ENCODE results near the gene NEO1. TPM values are rescaled to one million over a fixed set of nuclear protein-coding genes. Genes with fewer than 3 reads are reported as not detected.

The NEO1 gene, protein sequence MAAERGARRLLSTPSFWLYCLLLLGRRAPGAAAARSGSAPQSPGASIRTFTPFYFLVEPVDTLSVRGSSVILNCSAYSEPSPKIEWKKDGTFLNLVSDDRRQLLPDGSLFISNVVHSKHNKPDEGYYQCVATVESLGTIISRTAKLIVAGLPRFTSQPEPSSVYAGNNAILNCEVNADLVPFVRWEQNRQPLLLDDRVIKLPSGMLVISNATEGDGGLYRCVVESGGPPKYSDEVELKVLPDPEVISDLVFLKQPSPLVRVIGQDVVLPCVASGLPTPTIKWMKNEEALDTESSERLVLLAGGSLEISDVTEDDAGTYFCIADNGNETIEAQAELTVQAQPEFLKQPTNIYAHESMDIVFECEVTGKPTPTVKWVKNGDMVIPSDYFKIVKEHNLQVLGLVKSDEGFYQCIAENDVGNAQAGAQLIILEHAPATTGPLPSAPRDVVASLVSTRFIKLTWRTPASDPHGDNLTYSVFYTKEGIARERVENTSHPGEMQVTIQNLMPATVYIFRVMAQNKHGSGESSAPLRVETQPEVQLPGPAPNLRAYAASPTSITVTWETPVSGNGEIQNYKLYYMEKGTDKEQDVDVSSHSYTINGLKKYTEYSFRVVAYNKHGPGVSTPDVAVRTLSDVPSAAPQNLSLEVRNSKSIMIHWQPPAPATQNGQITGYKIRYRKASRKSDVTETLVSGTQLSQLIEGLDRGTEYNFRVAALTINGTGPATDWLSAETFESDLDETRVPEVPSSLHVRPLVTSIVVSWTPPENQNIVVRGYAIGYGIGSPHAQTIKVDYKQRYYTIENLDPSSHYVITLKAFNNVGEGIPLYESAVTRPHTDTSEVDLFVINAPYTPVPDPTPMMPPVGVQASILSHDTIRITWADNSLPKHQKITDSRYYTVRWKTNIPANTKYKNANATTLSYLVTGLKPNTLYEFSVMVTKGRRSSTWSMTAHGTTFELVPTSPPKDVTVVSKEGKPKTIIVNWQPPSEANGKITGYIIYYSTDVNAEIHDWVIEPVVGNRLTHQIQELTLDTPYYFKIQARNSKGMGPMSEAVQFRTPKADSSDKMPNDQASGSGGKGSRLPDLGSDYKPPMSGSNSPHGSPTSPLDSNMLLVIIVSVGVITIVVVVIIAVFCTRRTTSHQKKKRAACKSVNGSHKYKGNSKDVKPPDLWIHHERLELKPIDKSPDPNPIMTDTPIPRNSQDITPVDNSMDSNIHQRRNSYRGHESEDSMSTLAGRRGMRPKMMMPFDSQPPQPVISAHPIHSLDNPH (N-terminal part only)
- polyA plus RNA-seq (2013, experiment 1 of 2; ENCODE audit: insufficient read length), result 25.4 TPM
- 27.8 TPM for polyA plus RNA-seq (2013, experiment 2 of 2; ENCODE audit: insufficient read length)

DNA sequence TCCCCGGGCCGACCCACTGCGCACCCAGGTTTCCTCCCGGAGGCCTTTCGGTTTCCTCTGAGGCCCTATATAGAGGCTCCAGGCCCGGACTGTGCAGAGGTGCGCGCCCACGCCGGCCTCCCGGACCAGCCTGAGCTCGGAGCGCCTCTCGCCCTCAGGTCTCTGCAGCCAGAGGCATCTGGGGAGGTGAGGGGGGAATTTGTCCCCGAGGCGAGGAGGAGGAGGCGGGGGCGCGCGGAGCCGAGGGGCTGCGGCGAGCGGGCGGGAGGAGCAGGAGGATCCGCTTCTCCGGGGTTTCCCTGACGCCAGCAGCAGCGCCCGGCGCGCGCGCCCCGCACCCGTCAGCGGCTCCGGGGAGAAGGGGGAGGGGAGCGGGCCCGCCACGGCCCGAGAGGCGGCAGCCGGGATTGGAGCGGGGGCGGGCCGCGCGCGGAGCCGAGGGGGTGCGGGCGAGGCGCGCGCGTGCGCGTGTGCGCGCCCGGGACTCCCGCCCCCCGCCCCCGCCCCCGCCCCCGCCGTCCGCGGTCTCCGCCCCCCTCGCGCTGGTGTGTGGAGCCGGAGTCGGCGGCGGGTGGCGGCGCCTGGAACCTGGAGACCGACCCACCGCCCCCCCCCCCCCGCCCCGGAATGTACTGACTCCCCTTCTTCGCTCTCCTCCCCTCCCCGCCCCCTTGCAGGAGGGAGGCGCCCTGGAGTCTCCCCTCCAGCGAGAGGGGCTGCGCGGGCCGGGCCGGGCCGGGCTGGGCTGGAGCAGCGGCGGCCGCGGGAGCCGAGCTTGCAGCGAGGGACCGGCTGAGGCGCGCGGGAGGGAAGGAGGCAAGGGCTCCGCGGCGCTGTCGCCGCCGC is at the start of gene NEO1:
Gene NEO1, plus strand, starts transcription at position 657 of the 846 bp plus-strand sequence. CDS start 213 bp downstream, outside the sequence.
- DNase-seq, result peak; percentile 86

DNA sequence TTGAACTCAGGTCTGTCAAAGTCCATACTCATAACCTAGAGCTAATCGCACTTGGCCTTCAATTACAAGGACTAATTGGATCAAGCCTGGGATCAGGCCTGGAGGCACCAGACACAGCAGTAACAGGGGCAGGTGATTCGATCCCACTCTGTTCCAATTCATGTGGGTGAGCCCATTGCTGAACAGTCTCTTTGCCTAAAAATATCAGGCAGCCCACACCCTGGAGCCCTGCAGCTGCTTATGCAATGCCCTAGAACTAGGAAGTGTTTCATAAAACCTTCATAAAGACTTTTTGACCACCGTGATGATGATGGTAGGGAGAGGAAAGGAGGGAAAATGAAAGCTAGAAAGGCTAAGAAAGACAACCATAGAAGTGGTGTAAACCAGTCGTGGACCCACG is 47.8 kb upstream of the NEO1 start:
- no peak for DNase-seq

DNA sequence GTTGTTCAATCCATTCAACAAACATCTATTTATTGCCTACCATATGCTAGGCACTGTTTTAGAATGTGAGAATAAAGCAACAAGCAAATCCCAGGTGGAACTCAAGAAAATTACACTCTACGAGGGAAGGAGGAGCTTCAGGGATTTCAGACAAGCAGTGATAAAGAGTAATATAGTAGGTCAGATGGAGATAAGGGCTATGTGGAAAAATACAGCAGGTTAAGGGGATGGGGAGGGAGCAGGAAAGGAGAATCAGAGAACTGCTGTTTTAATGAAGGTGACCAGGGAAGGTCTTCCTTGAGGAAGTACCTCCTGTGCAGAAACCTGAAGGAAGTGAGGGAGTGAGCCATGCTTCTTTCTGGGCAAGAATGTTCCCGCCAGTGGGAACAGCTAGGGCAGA is 47.2 kb upstream of the NEO1 start:
- no peak for DNase-seq

DNA sequence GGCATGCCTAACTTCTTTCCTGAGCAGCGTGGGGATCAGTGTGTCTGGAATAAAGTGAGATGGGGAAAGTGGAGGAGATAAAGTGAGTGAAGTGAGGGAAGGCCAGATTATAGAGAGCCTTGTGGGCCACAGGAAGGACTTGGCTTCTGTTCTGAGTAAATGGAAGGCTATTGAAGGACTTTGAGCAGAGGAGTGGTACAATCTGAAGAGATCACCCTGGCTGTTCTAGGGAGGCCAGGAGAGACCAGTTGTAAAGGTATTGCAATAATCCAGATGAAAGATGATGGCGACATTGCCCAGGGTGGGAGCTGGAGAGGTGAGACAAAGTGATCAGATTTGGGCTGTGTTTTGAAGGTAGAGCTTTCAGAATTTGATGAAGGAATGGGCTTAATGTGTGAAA is 46.8 kb upstream of the NEO1 start:
- no peak for DNase-seq

DNA sequence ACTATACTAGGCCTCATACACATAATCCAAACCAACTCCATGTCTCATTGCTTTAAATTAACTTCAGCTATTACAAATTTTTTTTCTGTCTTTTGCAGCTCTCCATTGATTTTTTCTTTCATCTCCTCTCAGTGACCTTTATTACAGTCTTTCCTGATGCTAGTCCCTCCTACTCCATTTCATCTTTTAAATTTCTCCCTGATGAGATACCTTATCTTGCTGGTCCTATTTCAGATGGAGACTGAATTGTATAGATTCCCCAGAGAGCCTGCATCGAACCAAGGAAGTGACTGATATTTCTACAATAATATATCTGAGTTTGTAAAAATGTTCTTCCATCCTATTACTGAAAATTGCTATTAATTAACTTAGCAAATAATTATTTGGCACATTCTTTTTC is 45.7 kb upstream of the NEO1 start:
- no peak for DNase-seq

DNA sequence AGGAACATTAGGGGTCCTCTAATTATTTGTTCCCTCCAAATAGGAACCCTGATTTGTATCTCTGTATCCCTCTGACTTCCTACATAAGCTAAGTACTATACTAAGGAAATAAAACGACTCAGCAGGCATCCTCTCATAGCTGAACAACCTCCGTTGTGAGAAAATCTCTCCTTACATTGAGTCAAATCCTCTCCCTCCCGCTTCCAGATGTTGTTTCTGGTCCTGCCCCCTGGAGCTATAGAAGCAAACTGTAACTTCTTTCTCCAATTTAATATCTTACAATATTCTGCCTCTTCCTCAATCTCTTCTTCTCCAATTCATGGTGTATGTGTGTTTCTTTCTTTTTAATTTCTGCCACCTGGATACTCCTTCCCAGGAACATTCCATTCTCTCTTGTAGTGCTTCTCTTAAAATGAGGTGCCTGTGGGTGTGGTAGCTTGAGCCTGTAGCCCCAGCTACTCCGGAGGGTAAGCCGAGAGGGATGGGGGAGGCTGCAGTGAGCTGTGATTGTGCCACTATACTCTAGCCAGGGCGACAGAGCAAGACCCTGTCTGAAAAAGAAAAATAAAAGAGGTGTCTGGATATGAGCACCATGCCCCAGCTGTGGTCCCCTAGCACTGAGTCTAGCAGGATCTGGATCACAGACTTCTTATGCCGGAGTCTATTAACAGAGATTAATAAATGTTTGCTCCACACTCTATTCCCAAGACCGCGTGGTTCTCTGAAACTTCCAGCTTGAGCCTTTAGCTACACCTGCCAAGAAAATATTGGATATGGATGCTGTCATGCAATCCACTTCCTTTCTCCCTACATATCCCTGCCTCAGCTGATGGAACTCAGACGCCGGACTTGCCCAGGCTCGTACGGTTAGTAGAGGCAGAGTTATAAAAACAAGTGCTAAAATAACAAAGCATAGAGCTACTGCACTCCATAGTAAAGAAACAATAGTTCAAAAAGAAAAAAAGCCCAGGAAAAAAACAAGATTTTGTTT is 42.9 kb upstream of the NEO1 start:
- DNase-seq, result no peak

DNA sequence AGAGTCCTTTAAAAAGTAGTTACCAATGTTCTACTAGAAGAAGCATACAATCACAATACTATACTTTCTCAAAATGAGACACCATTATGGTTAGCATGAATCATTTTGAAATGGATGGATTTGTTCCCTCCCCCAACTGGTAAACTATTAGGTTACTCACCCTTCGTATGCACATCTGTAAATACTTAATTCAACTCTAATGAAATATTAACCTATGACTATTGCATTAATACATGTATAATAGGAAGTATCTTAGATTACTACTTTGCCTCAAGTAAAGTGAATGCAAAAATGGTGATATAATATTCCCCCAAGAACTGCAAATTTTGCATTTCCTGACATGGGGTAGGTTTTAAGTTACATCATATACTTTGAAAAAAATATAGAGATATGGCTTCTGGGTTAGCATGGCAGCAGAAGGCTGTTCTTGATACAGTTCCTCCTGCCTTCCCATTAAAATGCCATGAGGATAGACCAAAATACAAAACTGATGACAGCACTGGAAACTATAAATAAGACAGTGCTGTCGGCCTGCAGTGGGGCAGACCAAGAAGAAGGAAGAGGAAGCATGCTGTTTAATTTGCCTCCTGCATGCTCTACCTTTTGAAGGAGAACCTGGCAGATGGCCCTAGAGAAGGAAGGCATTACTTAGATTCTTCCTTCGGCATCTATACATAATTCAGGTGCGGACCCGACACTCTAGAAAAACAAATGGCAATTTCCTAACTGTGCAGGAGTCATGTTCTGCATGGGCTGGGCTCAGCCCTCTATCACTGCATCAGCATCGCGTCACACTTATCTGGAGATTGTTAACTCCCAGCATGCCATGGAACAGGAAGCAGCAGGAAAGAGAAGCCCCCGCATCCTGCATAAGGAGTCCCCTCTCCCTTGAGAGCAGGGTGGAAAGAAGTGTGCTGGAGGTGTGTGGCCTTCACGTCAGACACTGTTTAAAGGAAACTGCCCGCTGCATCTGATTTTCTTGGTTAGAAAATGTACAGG is 41.8 kb upstream of the NEO1 start:
- DNase-seq, result no peak

DNA sequence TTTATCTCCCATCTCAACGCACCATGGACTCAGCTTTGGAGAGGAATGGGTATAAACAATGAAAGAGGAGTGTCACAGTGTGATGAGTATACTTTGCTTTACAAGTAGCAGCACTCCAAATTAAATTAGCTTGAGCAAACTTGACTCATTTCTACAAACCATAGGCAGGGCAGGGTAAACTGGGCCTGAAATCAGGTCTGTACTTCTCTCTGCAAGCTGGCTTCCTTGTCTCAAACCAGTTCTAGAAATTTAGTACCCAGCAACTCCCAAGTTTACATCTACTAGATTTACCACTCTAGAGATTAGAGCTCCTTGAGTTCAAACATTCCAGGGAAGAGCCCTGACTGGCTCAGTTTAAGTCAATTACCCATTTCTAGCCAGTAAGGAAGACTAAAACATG is 37.4 kb upstream of the NEO1 start:
- DNase-seq, result no peak

DNA sequence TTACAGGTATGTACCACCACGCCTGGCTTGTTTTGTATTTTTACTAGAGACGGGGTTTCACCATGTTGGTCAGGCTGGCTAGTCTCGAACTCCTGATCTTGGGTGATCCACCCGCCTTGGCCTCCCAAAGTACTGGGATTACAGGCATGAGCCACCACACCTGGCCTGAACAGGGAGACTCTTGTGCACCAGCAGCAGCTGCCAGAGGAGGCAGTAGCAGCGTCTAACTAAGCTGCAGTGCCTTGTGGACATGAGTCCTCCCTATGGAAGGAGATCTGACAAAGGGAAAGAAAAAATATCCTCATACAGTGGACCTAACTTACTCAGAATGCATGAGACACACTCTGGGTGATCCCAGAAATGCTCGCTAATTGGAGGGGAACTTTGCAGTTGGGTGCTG is 36.8 kb upstream of the NEO1 start:
- no peak for DNase-seq

DNA sequence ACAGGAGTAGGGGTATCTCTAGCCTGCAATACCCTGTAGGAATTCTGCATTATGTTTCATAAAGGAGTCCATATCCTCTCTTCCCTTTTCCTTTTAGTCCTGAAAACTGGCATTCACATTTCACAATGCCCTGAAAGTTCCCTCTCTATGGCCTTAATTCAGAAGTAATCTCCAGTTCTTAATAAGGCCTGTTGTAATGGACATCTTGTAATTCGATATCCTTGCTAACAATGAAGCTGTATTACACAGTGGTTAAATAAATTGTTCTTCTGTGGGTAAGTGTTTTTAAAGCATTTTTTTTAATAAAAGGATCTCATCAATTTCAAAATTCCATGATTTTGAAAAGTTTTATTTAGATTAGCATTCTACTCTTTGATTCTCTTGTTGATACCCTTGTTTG is 34.3 kb upstream of the NEO1 start:
- no peak for DNase-seq

DNA sequence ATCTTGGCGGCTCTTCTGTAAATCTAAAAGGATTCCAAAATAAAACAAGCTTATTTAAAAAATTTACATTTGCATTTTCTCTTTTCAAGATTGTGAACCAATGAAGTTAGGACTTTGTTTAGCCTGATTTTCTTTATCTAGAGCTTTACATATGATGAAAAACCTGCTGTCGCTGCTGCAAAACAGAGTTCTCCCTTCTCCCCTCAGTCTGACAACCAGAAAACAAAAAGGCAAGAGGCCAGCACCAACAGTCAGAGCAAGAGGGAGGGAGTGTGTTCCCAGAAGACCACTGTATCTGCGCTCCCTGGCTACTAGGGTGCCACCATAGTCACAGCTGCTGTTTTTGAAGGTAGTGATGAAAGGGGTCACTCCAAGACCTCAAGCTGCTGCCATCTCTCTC is 33.1 kb upstream of the NEO1 start:
- DNase-seq, result no peak

DNA sequence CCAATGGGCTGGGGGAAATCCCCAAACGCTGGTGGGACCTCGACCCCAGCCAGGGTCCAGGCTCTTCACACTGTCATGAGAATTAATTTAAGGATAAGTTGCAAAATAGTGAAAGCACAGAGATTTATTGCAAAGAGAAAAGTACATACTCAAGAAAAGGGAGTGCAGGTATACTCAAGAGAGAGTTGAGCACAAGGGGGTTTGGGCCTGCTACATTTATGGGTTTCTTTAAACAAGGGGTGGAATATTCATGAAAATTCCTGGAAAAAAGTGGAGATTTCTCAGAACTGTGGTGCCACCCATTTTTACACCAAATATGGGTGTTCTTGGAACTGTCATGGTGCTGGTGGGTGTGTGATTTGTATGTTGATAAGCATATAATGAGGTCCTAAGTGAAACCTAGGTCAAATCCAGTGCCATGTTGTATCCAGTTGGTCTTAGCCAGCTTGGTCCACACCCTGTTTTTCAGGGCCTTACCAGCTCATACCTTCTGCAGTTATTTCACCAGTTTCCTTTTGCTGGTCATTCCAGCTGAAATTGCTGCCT is 32.6 kb upstream of the NEO1 start:
- DNase-seq, result no peak

DNA sequence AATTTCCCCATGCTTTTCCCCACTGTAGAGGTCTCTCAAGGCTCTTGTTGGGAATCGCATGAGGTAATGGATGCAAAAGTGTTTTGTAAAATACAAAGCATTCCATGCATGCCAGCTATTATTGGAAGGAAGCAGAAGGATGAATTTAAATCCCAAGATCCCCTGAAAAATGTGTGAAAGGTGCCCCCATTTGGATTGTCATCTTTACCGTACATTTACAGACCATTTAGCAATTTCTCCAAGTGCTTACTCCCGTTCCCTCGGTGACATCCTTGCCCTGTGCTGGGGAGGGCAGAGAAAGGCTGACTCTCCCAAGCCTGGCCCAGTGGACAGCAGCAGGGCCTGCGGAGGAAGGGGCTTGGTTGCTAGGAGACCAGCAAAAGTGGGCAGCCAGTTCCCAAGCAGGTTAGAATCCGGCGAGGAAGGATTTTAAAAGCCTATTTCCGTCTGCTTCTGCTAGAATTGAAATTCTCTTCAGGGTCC is 31.1 kb upstream of the NEO1 start:
- DNase-seq, result no peak

DNA sequence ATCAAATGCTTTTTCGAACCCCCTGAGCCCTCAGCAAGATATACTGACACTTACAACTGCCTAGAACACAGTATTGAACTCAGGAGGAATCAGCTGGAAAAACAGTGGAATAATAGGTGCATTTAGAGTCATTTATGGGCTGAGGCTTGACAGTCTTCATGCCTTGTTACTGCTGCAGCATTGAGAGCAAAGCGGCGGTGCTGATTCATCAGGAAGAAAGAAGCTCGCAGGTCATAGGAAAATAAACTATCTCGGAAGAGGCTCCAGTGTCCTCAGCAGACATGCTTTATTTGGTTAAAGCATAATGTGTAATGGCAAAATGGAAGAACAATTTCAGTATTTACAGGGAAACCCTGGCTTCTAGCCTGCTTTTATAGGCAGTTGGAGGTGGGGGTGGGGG is 30.1 kb upstream of the NEO1 start:
- DNase-seq, result no peak

DNA sequence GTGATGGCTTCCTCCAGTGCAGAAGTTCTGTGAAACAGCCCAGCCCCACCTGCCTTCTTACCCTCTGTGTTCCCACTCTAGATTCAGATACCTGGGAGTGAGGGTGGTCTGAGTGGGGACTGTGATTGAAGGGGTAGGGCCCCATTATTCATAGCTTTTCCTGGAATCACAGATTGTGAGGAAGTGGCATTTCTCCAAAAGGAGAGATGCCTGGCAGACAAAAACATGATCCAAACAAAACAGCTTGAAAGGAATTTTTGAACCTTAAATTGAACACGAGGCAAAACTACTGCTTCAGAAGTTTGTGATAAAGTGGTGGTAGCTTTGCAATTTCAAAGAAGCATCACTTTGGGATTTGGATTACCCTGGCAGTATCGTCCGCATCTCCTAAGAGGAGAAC is 29.2 kb upstream of the NEO1 start:
- DNase-seq, result no peak

DNA sequence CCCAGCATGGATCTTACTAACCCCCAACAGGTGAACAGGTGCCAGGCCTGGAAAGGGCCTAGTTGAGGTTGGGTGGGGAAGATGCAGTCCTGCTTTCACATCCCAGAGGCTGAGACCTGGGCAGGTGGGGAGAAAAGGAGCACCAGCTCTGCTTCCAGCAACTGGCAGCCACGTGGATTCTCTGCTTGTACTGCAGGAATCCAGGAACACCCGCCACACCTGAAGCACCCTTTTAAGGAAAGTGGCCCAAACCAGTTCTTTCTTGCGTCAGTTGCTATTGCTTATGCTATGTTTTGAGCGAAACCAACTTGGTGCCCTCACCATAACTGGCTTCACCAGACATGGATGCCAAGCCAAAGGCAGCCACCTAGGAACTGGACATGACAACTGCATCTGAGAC is 28.1 kb upstream of the NEO1 start:
- DNase-seq, result no peak

DNA sequence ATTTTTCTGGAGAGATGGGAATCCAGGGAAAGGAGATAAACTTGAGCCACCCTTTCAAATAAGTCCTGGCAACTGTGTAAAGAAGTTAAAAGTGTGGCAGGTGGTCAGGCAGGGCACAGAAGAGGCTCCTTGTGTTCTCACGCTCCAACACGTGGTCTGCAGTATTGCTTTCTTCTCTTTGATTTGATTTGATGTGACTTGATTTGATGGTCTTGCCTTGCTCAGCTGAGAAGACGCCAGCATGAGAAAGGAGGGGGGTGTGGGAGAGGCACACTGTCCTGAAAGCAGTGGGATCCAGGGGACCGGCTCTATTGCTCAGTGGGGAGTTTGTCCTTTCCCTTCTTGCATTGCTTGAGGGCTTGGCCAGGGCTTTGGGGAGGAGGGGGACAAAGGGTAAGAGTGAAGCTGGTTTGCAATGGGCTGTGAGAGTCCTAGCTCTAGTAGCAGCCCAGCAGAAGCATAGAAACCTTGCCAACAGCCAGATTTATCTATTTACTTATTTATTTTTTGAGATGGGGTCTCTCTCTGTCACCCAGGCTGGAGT is 25.7 kb upstream of the NEO1 start:
- DNase-seq, result no peak

DNA sequence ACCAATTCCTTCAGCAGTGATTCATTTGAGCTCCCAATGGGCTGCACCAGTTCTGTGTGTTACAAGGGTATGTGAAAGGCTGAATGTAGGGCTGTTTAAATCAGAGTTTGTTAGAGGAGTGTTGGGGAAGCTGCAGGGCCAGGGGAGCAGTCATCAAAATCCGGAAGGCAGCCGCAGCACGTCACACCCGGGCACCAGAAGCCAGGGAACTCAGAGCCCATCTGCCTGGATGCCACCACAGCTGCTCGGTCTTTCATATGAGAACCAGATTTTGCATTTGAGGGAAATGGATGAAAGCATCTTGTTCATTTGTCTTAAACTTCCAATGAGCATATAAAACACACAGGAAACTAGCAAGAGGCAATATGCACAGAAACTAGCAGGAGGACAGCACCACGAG is 24.2 kb upstream of the NEO1 start:
- DNase-seq, result no peak
